Fibroblast of pulmonary artery (primary cell): ENCODE measurements around the gene CUEDC1.

Experiments
- DNase-seq: peaks from one replicate; pipeline ENCODE4 v3.0.0-alpha.2; 2010; ENCODE audit warnings: low read depth
- H3K4me3 ChIP-seq: replicated peaks from 2 replicates; pipeline ENCODE4 v1.5.1; 2011; ENCODE audit warnings: low read depth, mild to moderate bottlenecking, control low read depth, low read length, moderate library complexity
- TF ChIP-seq, protein P1 (sequence below): IDR thresholded peaks from 2 replicates; pipeline ENCODE4 v1.5.1; 2011; ENCODE audit warnings: mild to moderate bottlenecking, control low read depth, low read length, inconsistent platforms; ENCODE audit errors: missing control alignments

Gene CUEDC1

GRCh38 chr17:57955183-57955931 is at the start of gene CUEDC1:
CUEDC1 (minus strand) TSS chr17:57955412; CDS start chr17:57885564, 69,848 bp downstream.
- peak within 1 kb of the TSS; percentile 65 for H3K4me3 ChIP-seq
- DNase-seq = peak; percentile 50
- TF ChIP-seq, protein P1, sequence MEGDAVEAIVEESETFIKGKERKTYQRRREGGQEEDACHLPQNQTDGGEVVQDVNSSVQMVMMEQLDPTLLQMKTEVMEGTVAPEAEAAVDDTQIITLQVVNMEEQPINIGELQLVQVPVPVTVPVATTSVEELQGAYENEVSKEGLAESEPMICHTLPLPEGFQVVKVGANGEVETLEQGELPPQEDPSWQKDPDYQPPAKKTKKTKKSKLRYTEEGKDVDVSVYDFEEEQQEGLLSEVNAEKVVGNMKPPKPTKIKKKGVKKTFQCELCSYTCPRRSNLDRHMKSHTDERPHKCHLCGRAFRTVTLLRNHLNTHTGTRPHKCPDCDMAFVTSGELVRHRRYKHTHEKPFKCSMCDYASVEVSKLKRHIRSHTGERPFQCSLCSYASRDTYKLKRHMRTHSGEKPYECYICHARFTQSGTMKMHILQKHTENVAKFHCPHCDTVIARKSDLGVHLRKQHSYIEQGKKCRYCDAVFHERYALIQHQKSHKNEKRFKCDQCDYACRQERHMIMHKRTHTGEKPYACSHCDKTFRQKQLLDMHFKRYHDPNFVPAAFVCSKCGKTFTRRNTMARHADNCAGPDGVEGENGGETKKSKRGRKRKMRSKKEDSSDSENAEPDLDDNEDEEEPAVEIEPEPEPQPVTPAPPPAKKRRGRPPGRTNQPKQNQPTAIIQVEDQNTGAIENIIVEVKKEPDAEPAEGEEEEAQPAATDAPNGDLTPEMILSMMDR = no peak

- DNase-seq = no peak
- H3K4me3 ChIP-seq = no peak overlapping the region
- TF ChIP-seq, protein P1 = no peak
These were observed 48.8 kb upstream of the CUEDC1 start for GRCh38 chr17:58004060-58004459.

DNA sequence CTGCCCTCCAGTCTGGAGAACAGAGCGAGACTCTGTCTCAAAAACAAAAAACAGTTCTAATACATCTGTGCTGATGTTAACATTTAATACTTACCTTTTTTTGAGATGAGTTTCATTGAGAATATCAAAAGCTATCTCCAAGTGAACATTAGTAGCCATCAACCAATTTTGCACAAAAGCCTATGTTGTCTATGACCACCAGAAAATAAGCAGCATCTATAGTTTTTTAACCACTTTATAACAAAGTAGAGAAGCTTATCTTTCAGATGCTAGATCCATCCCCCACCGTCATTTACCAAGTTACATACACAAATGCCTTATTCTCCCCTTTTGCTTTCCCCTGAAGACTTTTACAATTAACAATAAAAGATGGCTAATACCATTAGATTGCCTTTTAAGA is 47.8 kb upstream of the CUEDC1 start:
- DNase-seq = no peak
- no peak overlapping the region for H3K4me3 ChIP-seq
- TF ChIP-seq, protein P1 = no peak

DNA sequence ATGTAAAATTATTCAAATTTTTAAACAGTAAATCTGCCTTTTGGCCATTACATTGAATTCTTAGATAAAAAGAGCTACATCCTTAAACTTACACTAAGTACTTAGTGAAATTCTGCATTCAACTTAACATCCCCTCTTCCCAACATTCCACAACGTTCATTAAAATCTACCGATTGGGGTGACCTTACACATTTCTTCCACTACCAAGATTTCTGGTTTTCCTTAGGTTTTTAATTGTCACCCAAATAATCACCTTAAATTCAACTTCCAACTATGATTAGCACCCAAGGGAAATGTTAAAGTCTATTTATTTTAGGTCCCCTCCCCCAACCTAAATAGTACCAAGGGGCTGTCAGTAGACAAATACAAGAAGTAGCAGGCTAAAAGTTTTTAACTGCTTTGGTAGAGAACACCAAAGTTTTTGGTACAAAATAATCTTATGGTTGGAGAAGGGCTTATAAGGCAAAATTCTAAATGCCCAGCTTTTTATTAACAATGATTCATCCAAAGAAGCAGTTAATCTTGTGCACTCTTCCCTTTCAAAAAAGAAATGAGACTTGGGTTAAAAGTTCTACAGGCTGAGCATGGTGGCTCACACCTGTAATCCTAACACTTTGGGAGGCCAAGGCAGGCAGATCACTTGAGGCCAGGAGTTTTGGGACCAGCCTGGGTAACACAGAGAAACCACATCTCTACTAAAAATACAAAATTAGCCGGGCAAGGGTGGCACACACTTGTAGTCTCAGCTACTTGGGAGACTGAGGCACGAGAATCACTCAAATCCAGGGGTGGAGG is 47.1 kb upstream of the CUEDC1 start:
- no peak for DNase-seq
- TF ChIP-seq, protein P1 = no peak
- H3K4me3 ChIP-seq = no peak overlapping the region

- H3K4me3 ChIP-seq = no peak overlapping the region
- TF ChIP-seq, protein P1 = no peak
- DNase-seq = no peak
These were observed 46.4 kb upstream of the CUEDC1 start for GRCh38 chr17:58001461-58002124.

GRCh38 chr17:57999496-58000017 is 44.3 kb upstream of the CUEDC1 start:
- DNase-seq = peak; percentile 87
- H3K4me3 ChIP-seq = no peak overlapping the region
- TF ChIP-seq, protein P1 = peak; percentile 83
